Jurkat, Clone E6-1 (cell line): Measurements from ENCODE around the gene APOBEC3A.
A peak's percentile ranks its signal among the peaks of the same experiment; 100 is the strongest.
"Not testable (repeated sequence)": the region's sequence is repeated elsewhere in the genome, so short reads cannot be mapped to it uniquely, and the experiment has no call there.

Experiments used
- DNase-seq: peaks from one replicate; pipeline ENCODE4 v3.0.0-alpha.2; 2011; ENCODE audit warnings: low read depth, low spot score
- H3K4me3 ChIP-seq: 2 replicates; pipeline ENCODE4 v1.5.1; 2011; ENCODE audit warnings: mild to moderate bottlenecking, low read length, control low read depth, moderate library complexity

Gene APOBEC3A

GRCh38 chr22:38972558-38972957 is 15.1 kb downstream of the APOBEC3A start:
- DNase-seq: no peak
- H3K4me3 ChIP-seq: no peak overlapping the region

GRCh38 chr22:38973289-38974169 is 16.1 kb downstream of the APOBEC3A start:
- H3K4me3 ChIP-seq: no peak overlapping the region
- peak; percentile 39 for DNase-seq

- DNase-seq: no peak
Measured at GRCh38 chr22:38974170-38974825, 16.9 kb downstream of the APOBEC3A start.

GRCh38 chr22:38974826-38975175 is 17.4 kb downstream of the APOBEC3A start:
- no peak overlapping the region for H3K4me3 ChIP-seq
- DNase-seq: no peak

More at GRCh38 chr22:38974170-38974825, 16.9 kb downstream of the APOBEC3A start:
- no peak overlapping the region for H3K4me3 ChIP-seq

GRCh38 chr22:38977289-38977688 is 19.9 kb downstream of the APOBEC3A start:
- not testable (repeated sequence) for H3K4me3 ChIP-seq, DNase-seq

- not testable (repeated sequence) for DNase-seq, H3K4me3 ChIP-seq
Measured at GRCh38 chr22:38980587-38980986, 23.2 kb downstream of the APOBEC3A start.

GRCh38 chr22:38981005-38981991 is 23.9 kb downstream of the APOBEC3A start:
- H3K4me3 ChIP-seq: no peak overlapping the region
- DNase-seq: peak; percentile 16

GRCh38 chr22:38981992-38982927 is 24.9 kb downstream of the APOBEC3A start, which contains the start of gene APOBEC3B:
TSS of gene APOBEC3B (plus strand) at chr22:38982347. CDS start at chr22:38982454, 107 bp downstream.
- peak; percentile 10 for DNase-seq
- no peak within 1 kb of the TSS for H3K4me3 ChIP-seq

GRCh38 chr22:38984224-38984623 is 26.8 kb downstream of the APOBEC3A start:
- H3K4me3 ChIP-seq: no peak overlapping the region
- no peak for DNase-seq

GRCh38 chr22:38984784-38985757 is 27.7 kb downstream of the APOBEC3A start:
- DNase-seq, H3K4me3 ChIP-seq: not testable (repeated sequence)

GRCh38 chr22:38986629-38987028 is 29.2 kb downstream of the APOBEC3A start:
- no peak overlapping the region for H3K4me3 ChIP-seq

GRCh38 chr22:38987171-38987895 is 29.9 kb downstream of the APOBEC3A start:
- H3K4me3 ChIP-seq: no peak overlapping the region
- DNase-seq: no peak

More at GRCh38 chr22:38986629-38987028, 29.2 kb downstream of the APOBEC3A start:
- DNase-seq: no peak

- DNase-seq: no peak
Measured at GRCh38 chr22:38989466-38989865, 32.1 kb downstream of the APOBEC3A start.

GRCh38 chr22:38992871-38993371 is 35.5 kb downstream of the APOBEC3A start:
- H3K4me3 ChIP-seq, DNase-seq: not testable (repeated sequence)

More at GRCh38 chr22:38989466-38989865, 32.1 kb downstream of the APOBEC3A start:
- no peak overlapping the region for H3K4me3 ChIP-seq

- H3K4me3 ChIP-seq: no peak overlapping the region
- DNase-seq: no peak
Measured at GRCh38 chr22:38996105-38996504, 38.7 kb downstream of the APOBEC3A start.

GRCh38 chr22:38997518-38997917 is 40.1 kb downstream of the APOBEC3A start:
- H3K4me3 ChIP-seq: no peak overlapping the region
- DNase-seq: no peak
